ENCODE data around the gene TRIM63. TPM values are rescaled to one million over a fixed set of nuclear protein-coding genes. Genes with fewer than 3 reads are reported as not detected.

TRIM63 gene
- total RNA-seq, 1 experiment from 2014 or later, result not detected

GRCh38 chr1:26111530-26112406, 44.3 kb upstream of the TRIM63 start, which contains the start of gene PDIK1L:
PDIK1L (plus strand) TSS chr1:26111824; CDS start chr1:26114309, 2,485 bp downstream.
- ChIA-PET POLR2A (ENCODE audit: low non-redundant PET) (interaction anchor here (0.6 kb wide), 1 partner anchor 18 kb away, joined by 3 read pairs; no protein-coding TSS in a partner anchor), CTCF (interaction anchor here (0.6 kb wide), 1 partner anchor 292 kb away, joined by 3 read pairs; the partner anchor contains the start of gene MTFR1L)
- intact Hi-C loops (cut with micrococcal nuclease; ENCODE audit: unreplicated experiment), result no loop called here
- Histone ChIP-seq H3K27ac (ENCODE audit: low read depth, low read length, poor library complexity, severe bottlenecking) (peak within 1 kb of the TSS; percentile 97), H3K4me1 (ENCODE audit: insufficient read depth, low read length, poor library complexity, severe bottlenecking) (peaks cover 9% of the 10 kb centered on the region), H3K27me3 (replicated peaks; ENCODE audit: insufficient read depth, low read depth, low read length, poor library complexity) (no peaks in the 10 kb centered on the region), H3K4me3 (ENCODE audit: low read depth, low read length, poor library complexity, severe bottlenecking) (peak within 1 kb of the TSS; percentile 99), H3K9me3 (ENCODE audit: low read depth, low read length, poor library complexity, severe bottlenecking) (no peaks in the 10 kb centered on the region), H3K36me3 (ENCODE audit: insufficient read depth, low read length, poor library complexity, severe bottlenecking) (peaks cover 21% of the 10 kb centered on the region)
- peak; percentile 97 for DNase-seq (ENCODE audit: low spot score)
- TF ChIP-seq CTCF (conservative IDR thresholded peaks at IDR 0.05; ENCODE audit: low read depth, low read length) (no peak), EZH2 (IDR thresholded peaks at IDR 0.05; ENCODE audit: borderline replicate concordance, low read depth, low read length, poor library complexity, severe bottlenecking) (no peak)
- no TSS peak for BruUV-seq (replicated peaks)

GRCh38 chr1:26110731-26111529, 43.5 kb upstream of the TRIM63 start:
- peak overlapping the region; percentile 97 for H3K27ac ChIP-seq (ENCODE audit: low read depth, low read length, poor library complexity, severe bottlenecking)
- POLR2A ChIA-PET (ENCODE audit: low non-redundant PET), result no interaction called here
- peaks cover 9% of the 10 kb centered on the region for H3K4me1 ChIP-seq (ENCODE audit: insufficient read depth, low read length, poor library complexity, severe bottlenecking)
- H3K27me3 ChIP-seq (replicated peaks; ENCODE audit: insufficient read depth, low read depth, low read length, poor library complexity), result no peaks in the 10 kb centered on the region
- H3K9me3 ChIP-seq (ENCODE audit: low read depth, low read length, poor library complexity, severe bottlenecking), result no peaks in the 10 kb centered on the region
- intact Hi-C loops (cut with micrococcal nuclease; ENCODE audit: unreplicated experiment), result no loop called here
- peak overlapping the region; percentile 99 for H3K4me3 ChIP-seq (ENCODE audit: low read depth, low read length, poor library complexity, severe bottlenecking)
- peak; percentile 82 for DNase-seq (ENCODE audit: low spot score)
- peaks cover 21% of the 10 kb centered on the region for H3K36me3 ChIP-seq (ENCODE audit: insufficient read depth, low read length, poor library complexity, severe bottlenecking)
- no TSS peak for BruUV-seq (replicated peaks)
- TF ChIP-seq CTCF (conservative IDR thresholded peaks at IDR 0.05; ENCODE audit: low read depth, low read length) (no peak), EZH2 (IDR thresholded peaks at IDR 0.05; ENCODE audit: borderline replicate concordance, low read depth, low read length, poor library complexity, severe bottlenecking) (no peak)
- CTCF ChIA-PET, result interaction anchor here (0.6 kb wide), 1 partner anchor 291 kb away, joined by 3 read pairs; the partner anchor contains the start of gene MTFR1L

Data from A673 (cell line).